Ishikawa (cell line): ENCODE data around the gene MTUS2.

ENCODE experiments used
- CEBPB ChIP-seq: IDR thresholded peaks from 2 replicates; pipeline ENCODE4 v1.6.1; 2012
- CREB1 ChIP-seq: IDR thresholded peaks from 2 replicates; pipeline ENCODE4 v1.6.1; 2012; ENCODE audit warnings: low read depth
- EGR1 ChIP-seq: IDR thresholded peaks from 2 replicates; pipeline ENCODE4 v1.6.1; 2012
- EP300 ChIP-seq: IDR thresholded peaks from 2 replicates; pipeline ENCODE4 v1.6.1; 2012; ENCODE audit warnings: borderline replicate concordance
- FOXM1 ChIP-seq: IDR thresholded peaks from 2 replicates; pipeline ENCODE4 v1.6.1; 2012; ENCODE audit warnings: low read depth, borderline replicate concordance
- MAX ChIP-seq: IDR thresholded peaks from 2 replicates; pipeline ENCODE4 v1.6.1; 2012
- NFIC ChIP-seq: IDR thresholded peaks from 2 replicates; pipeline ENCODE4 v1.6.1; 2012
- RAD21 ChIP-seq: IDR thresholded peaks from 2 replicates; pipeline ENCODE4 v1.6.1; 2012; ENCODE audit warnings: low read depth
- TAF1 ChIP-seq: IDR thresholded peaks from 2 replicates; pipeline ENCODE4 v1.6.1; 2012; ENCODE audit warnings: low read depth, mild to moderate bottlenecking
- TCF12 ChIP-seq: IDR thresholded peaks from 2 replicates; pipeline ENCODE4 v1.6.1; 2012; ENCODE audit warnings: low read depth
- TEAD4 ChIP-seq: IDR thresholded peaks from 2 replicates; pipeline ENCODE4 v1.6.1; 2012
- YY1 ChIP-seq: IDR thresholded peaks from 2 replicates; pipeline ENCODE4 v1.6.1; 2012; ENCODE audit warnings: low read depth
- ZBTB7A ChIP-seq: IDR thresholded peaks from 2 replicates; pipeline ENCODE4 v1.6.1; 2012; ENCODE audit warnings: low read depth
- TF ChIP-seq, protein P1 (sequence below): IDR thresholded peaks from 2 replicates; pipeline ENCODE4 v1.6.1; 2012; ENCODE audit warnings: low read depth, mild to moderate bottlenecking
- TF ChIP-seq, protein P2 (sequence below): IDR thresholded peaks from 2 replicates; pipeline ENCODE4 v1.6.1; 2012

The MTUS2 gene

GRCh38 chr13:28822801-28823200 lies 2.7 kb downstream of the MTUS2 start:
- TF ChIP-seq, protein P1, sequence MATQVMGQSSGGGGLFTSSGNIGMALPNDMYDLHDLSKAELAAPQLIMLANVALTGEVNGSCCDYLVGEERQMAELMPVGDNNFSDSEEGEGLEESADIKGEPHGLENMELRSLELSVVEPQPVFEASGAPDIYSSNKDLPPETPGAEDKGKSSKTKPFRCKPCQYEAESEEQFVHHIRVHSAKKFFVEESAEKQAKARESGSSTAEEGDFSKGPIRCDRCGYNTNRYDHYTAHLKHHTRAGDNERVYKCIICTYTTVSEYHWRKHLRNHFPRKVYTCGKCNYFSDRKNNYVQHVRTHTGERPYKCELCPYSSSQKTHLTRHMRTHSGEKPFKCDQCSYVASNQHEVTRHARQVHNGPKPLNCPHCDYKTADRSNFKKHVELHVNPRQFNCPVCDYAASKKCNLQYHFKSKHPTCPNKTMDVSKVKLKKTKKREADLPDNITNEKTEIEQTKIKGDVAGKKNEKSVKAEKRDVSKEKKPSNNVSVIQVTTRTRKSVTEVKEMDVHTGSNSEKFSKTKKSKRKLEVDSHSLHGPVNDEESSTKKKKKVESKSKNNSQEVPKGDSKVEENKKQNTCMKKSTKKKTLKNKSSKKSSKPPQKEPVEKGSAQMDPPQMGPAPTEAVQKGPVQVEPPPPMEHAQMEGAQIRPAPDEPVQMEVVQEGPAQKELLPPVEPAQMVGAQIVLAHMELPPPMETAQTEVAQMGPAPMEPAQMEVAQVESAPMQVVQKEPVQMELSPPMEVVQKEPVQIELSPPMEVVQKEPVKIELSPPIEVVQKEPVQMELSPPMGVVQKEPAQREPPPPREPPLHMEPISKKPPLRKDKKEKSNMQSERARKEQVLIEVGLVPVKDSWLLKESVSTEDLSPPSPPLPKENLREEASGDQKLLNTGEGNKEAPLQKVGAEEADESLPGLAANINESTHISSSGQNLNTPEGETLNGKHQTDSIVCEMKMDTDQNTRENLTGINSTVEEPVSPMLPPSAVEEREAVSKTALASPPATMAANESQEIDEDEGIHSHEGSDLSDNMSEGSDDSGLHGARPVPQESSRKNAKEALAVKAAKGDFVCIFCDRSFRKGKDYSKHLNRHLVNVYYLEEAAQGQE = no peak
- TF ChIP-seq MAX (no peak), NFIC (no peak), TCF12 (no peak), TAF1 (no peak), YY1 (no peak), EP300 (no peak), CEBPB (no peak), EGR1 (no peak)

DNA sequence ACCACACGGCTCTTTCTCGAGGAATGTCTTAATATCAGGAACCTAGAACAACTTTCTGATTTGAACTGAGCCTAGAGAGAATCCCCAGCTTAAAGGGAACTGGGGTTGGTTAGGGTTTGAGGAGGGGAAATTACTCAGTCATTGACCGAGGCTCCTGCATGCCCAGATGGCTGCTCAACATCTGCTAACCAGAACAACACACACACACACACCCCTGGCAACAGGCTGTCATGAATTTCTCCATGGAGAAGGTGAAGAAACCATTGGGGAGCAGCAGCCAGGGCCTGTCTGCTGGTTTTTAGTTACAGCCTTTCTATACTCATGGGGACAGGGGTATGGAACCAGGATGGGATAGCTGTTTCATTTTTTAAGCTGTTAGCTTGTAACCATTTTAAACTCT lies 5.2 kb downstream of the MTUS2 start:
- TF ChIP-seq RAD21 = no peak
- no peak for TF ChIP-seq TAF1
- no peak for TF ChIP-seq CREB1
- TF ChIP-seq TEAD4 = no peak
- TF ChIP-seq YY1 = no peak
- no peak for TF ChIP-seq MAX
- no peak for TF ChIP-seq EP300
- TF ChIP-seq EGR1 = no peak
- no peak for TF ChIP-seq CEBPB
- TF ChIP-seq FOXM1 = no peak
- TF ChIP-seq ZBTB7A = no peak
- TF ChIP-seq, protein P1 = no peak
- no peak for TF ChIP-seq NFIC
- TF ChIP-seq, protein P2, sequence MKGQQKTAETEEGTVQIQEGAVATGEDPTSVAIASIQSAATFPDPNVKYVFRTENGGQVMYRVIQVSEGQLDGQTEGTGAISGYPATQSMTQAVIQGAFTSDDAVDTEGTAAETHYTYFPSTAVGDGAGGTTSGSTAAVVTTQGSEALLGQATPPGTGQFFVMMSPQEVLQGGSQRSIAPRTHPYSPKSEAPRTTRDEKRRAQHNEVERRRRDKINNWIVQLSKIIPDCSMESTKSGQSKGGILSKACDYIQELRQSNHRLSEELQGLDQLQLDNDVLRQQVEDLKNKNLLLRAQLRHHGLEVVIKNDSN = no peak
- no peak for TF ChIP-seq TCF12

GRCh38 chr13:28826368-28826767 lies 6.2 kb downstream of the MTUS2 start:
- TF ChIP-seq, protein P2 = no peak
- TF ChIP-seq, protein P1 = no peak
- no peak for TF ChIP-seq TCF12
- TF ChIP-seq ZBTB7A = no peak
- TF ChIP-seq MAX = no peak
- TF ChIP-seq EGR1 = no peak
- no peak for TF ChIP-seq EP300
- no peak for TF ChIP-seq NFIC
- no peak for TF ChIP-seq TAF1
- TF ChIP-seq RAD21 = no peak
- no peak for TF ChIP-seq CEBPB

DNA sequence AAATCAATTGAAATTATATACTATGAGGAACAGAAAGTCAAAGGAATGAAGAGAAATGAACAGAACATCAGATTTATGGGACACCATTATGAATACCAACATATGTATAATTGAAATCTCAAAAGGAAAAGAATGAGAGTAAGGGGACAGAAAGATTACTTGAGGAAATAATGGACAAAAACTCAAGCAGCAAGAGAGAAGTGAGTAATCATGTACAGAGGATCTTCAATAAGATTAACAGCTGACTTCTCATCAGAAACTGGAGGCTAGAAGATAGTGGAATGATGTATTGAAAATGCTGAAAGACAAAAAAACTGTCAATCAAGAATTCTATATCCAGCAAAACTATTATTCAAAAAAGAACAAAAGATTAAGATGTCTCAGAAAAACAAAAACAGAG lies 10.4 kb downstream of the MTUS2 start:
- no peak for TF ChIP-seq TEAD4
- no peak for TF ChIP-seq NFIC

DNA sequence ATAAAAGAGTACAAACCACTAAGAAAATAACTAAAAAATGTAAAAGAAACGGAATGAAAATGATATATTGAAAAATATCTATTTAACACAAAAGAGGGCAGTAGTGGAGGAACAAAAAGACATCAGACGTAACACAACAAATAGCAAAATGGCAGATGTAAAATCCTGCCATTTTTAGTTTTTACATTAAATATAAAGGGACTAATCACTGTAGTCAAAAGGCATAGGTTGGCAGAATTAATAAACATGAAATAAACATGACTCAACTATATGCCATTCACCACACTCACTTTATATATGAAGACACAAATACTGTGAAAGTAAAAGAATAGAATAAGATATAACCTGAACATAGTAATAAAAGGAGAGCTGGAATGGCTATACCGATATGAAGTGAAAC lies 11.0 kb downstream of the MTUS2 start:
- TF ChIP-seq FOXM1 (no peak), TCF12 (no peak), EGR1 (no peak), MAX (no peak), TEAD4 (no peak), YY1 (no peak), CREB1 (no peak), RAD21 (no peak), CEBPB (no peak), ZBTB7A (no peak), NFIC (no peak), EP300 (no peak), TAF1 (no peak)
- TF ChIP-seq, protein P1 = no peak
- TF ChIP-seq, protein P2 = no peak
